HCT116 (cell line): ENCODE data around the gene CUBN. TPM values are rescaled to one million over a fixed set of nuclear protein-coding genes. Genes with fewer than 3 reads are reported as not detected.

ENCODE experiments used
- ATAC-seq: fragments of 200-7000 bp; cut with Tn5 transposase; 2 replicates; pipeline ENCODE4 v1.9.1; 2020; ENCODE audit warnings: mild to moderate bottlenecking, moderate library complexity
- BruUV-seq: library from RNA; stranded (reverse); fragments of 400-500 nt; replicated peaks from 2 replicates; lab custom pipeline; 2021; lab: Mats Ljungman, UMichigan
- CTCF ChIA-PET: fragments of 300-600 bp; sonication (Branson Sonifier 250); formaldehyde crosslinking; loops from one replicate; lab custom pipeline; 2021; ENCODE audit warnings: antibody characterized with exemption; lab: Charles Lee
- POLR2A ChIA-PET: fragments of 300-600, 350-600 bp; sonication (Branson Sonifier 250); formaldehyde crosslinking; loops from one replicate; lab custom pipeline; 2021; ENCODE audit warnings: antibody characterized with exemption; lab: Charles Lee
- RAD21 ChIA-PET, 2 experiments: fragments of 300-600 bp; sonication (Branson Sonifier 250); formaldehyde crosslinking; loops; one replicate each; lab custom pipeline; 2023; ENCODE audit warnings: low total read pairs in 2 of 2; ENCODE audit not compliant: uncharacterized antibody in 2 of 2, unreplicated experiment in 2 of 2, low non-redundant PET in 1 of 2; lab: Charles Lee
- DNase-seq: peaks from one replicate; pipeline ENCODE4 v3.0.0-alpha.2; 2010; ENCODE audit warnings: low read depth, low spot score
- H2AFZ ChIP-seq: fragments of 200-600 bp; shearing (Covaris generic), sonication (generic); 2 replicates; pipeline ENCODE4 v1.6.1; 2017; ENCODE audit warnings: low read depth, mixed run types, mixed read lengths, antibody characterized with exemption, low read length; ENCODE audit not compliant: poor library complexity, severe bottlenecking
- H3K27ac ChIP-seq: 2 replicates; pipeline ENCODE4 v1.5.1; 2012; ENCODE audit warnings: low read depth, low read length
- H3K27me3 ChIP-seq: fragments of 200-600 bp; sonication (generic); 2 replicates; pipeline ENCODE4 v1.6.1; 2016; ENCODE audit warnings: mixed run types, low read length, mixed read lengths; ENCODE audit not compliant: insufficient read depth
- H3K36me3 ChIP-seq, 2 experiments: fragments of 200-500 bp in 1 of 2; fragments of 200-600 bp in 1 of 2; sonication (Bioruptor generic) in 1 of 2; sonication (generic) in 1 of 2; 2 replicates each; pipeline versions ENCODE4 v1.5.1 to v1.6.1; 2014 to 2016; ENCODE audit warnings: low read length in 2 of 2, inconsistent platforms in 1 of 2, mixed read lengths in 1 of 2, mixed run types in 1 of 2; ENCODE audit not compliant: insufficient read depth in 2 of 2, control insufficient read depth in 1 of 2
- H3K4me1 ChIP-seq, 2 experiments: fragments of 200-600 bp in 1 of 2; sonication (generic) in 1 of 2; 2 replicates each; pipeline versions ENCODE4 v1.5.1 to v1.6.1; 2012 to 2017; ENCODE audit warnings: low read length in 2 of 2, inconsistent platforms in 1 of 2, mild to moderate bottlenecking in 1 of 2, mixed read lengths in 1 of 2, mixed run types in 1 of 2, moderate library complexity in 1 of 2; ENCODE audit not compliant: insufficient read depth in 2 of 2, control insufficient read depth in 1 of 2
- H3K4me2 ChIP-seq: fragments of 200-600 bp; sonication (generic); 2 replicates; pipeline ENCODE4 v1.6.1; 2017; ENCODE audit warnings: mixed run types, low read length, mixed read lengths
- H3K4me3 ChIP-seq, 2 experiments: fragments of 200-600 bp in 1 of 2; sonication (generic) in 1 of 2; replicated peaks in 1 of 2; 2 replicates each; pipeline ENCODE4 v1.5.1; 2011 to 2016; ENCODE audit warnings: low read length in 2 of 2, control low read depth in 1 of 2, low read depth in 1 of 2, mild to moderate bottlenecking in 1 of 2, mixed read lengths in 1 of 2, mixed run types in 1 of 2
- H3K79me2 ChIP-seq: fragments of 200-600 bp; sonication (generic); 2 replicates; pipeline ENCODE4 v1.6.1; 2017; ENCODE audit warnings: mild to moderate bottlenecking, mixed run types, low read length, moderate library complexity, mixed read lengths; ENCODE audit not compliant: insufficient read depth
- H3K9ac ChIP-seq: fragments of 200-600 bp; sonication (generic); 2 replicates; pipeline ENCODE4 v1.6.1; 2016; ENCODE audit warnings: low read length, mixed read lengths
- H3K9me2 ChIP-seq: fragments of 200-600 bp; sonication (generic), shearing (Covaris generic); 2 replicates; pipeline ENCODE4 v1.6.1; 2017; ENCODE audit warnings: mixed run types, mild to moderate bottlenecking, moderate library complexity; ENCODE audit not compliant: insufficient read depth
- H3K9me3 ChIP-seq, 2 experiments: fragments of 200-500 bp in 1 of 2; fragments of 200-600 bp in 1 of 2; sonication (Bioruptor generic) in 1 of 2; sonication (generic) in 1 of 2; 2 replicates each; pipeline ENCODE4 v1.6.1; 2014 to 2017; ENCODE audit warnings: low read length in 2 of 2, mixed read lengths in 2 of 2, inconsistent platforms in 1 of 2, low read depth in 1 of 2, mild to moderate bottlenecking in 1 of 2, mixed run types in 1 of 2, moderate library complexity in 1 of 2; ENCODE audit not compliant: control insufficient read depth in 1 of 2, insufficient read depth in 1 of 2
- H4K20me1 ChIP-seq: fragments of 200-600 bp; sonication (generic), shearing (Covaris generic); 2 replicates; pipeline ENCODE4 v1.6.1; 2017; ENCODE audit warnings: mixed run types, mild to moderate bottlenecking, moderate library complexity; ENCODE audit not compliant: insufficient read depth
- CEBPB ChIP-seq: IDR thresholded peaks from 2 replicates; pipeline ENCODE4 v1.6.1; 2012; ENCODE audit warnings: low read depth
- ELF1 ChIP-seq: IDR thresholded peaks from 2 replicates; pipeline ENCODE4 v1.6.1; 2012; ENCODE audit warnings: low read depth, borderline replicate concordance
- EZH2phosphoT487 ChIP-seq: fragments of 200-600 bp; IDR thresholded peaks from 2 replicates; pipeline ENCODE4 v1.6.1; 2018; ENCODE audit warnings: antibody characterized with exemption, borderline replicate concordance
- FOSL1 ChIP-seq: IDR thresholded peaks from 2 replicates; pipeline ENCODE4 v1.6.1; 2012; ENCODE audit warnings: low read depth
- MAX ChIP-seq: IDR thresholded peaks from 2 replicates; pipeline ENCODE4 v1.6.1; 2012
- POLR2AphosphoS5 ChIP-seq: IDR thresholded peaks from 2 replicates; pipeline ENCODE4 v1.6.1; 2011; ENCODE audit warnings: mild to moderate bottlenecking, low read depth, low read length, moderate library complexity
- REST ChIP-seq: IDR thresholded peaks from 2 replicates; pipeline ENCODE4 v1.6.1; 2012; ENCODE audit warnings: low read depth
- SRF ChIP-seq: IDR thresholded peaks from 2 replicates; pipeline ENCODE4 v1.6.1; 2012; ENCODE audit warnings: low read depth
- YY1 ChIP-seq: IDR thresholded peaks from 2 replicates; pipeline ENCODE4 v1.6.1; 2011; ENCODE audit warnings: low read length, low read depth, moderate library complexity, mild to moderate bottlenecking; ENCODE audit not compliant: insufficient replicate concordance; ENCODE audit errors: extremely low read depth
- ZBTB33 ChIP-seq: IDR thresholded peaks from 2 replicates; pipeline ENCODE4 v1.6.1; 2011; ENCODE audit warnings: mild to moderate bottlenecking, low read length, moderate library complexity; ENCODE audit not compliant: insufficient replicate concordance; ENCODE audit errors: extremely low read depth
- ZFX ChIP-seq: fragments of 450-650 bp; IDR thresholded peaks from 2 replicates; pipeline ENCODE4 v1.6.1; 2017
- ZNF274 ChIP-seq: fragments of 200-500 bp; sonication (Bioruptor generic); IDR thresholded peaks from 2 replicates; pipeline ENCODE4 v1.6.1; 2014; ENCODE audit warnings: mild to moderate bottlenecking, low read depth, low read length, inconsistent platforms
- intact Hi-C: fragments of 100-400 bp; cut with micrococcal nuclease; formaldehyde crosslinking; loops from 2 replicates; pipeline ENCODE4 v1.10.0; 2022
- total RNA-seq: library from RNA; stranded (reverse); gene quantifications from one replicate; pipeline ENCODE4 v1.2.1, GENCODE V29; 2021; ENCODE audit not compliant: unreplicated experiment

The CUBN gene
- total RNA-seq, 1 experiment from 2014 or later: 1.2 TPM

GRCh38 chr10:16887565-16887964, 242.0 kb downstream of the CUBN start:
- no peaks in the 10 kb centered on the region for H3K27me3 ChIP-seq
- H3K4me3 ChIP-seq: no peak overlapping the region
- ChIA-PET CTCF (no interaction called here), RAD21 (interaction anchor here in 1 of 2 experiments (0.6 kb wide), 1 partner anchor 240 kb away, joined by 4 read pairs; no protein-coding TSS in a partner anchor), POLR2A (no interaction called here)
- H3K4me1 ChIP-seq: peaks cover 10 to 24% of the 10 kb centered on the region in 2 experiments; a peak in 3 of 4 replicates
- no peaks in the 10 kb centered on the region for H3K9me3 ChIP-seq
- intact Hi-C loops: no loop called here
- DNase-seq (no peak), ATAC-seq (no peak)
- H3K27ac ChIP-seq: no peak overlapping the region
- no peak for TF ChIP-seq MAX
- TF ChIP-seq ZFX: no peak
- H3K4me2 ChIP-seq: no peak overlapping the region
- no peaks in the 10 kb centered on the region for H3K9me2 ChIP-seq
- H4K20me1 ChIP-seq: no peaks in the 10 kb centered on the region
- H3K9ac ChIP-seq: no peak overlapping the region
- H2AFZ ChIP-seq: peak overlapping the region; percentile 81
- BruUV-seq: no TSS peak
- no peaks in the 10 kb centered on the region for H3K79me2 ChIP-seq
- H3K36me3 ChIP-seq: no peaks in the 10 kb centered on the region

DNA sequence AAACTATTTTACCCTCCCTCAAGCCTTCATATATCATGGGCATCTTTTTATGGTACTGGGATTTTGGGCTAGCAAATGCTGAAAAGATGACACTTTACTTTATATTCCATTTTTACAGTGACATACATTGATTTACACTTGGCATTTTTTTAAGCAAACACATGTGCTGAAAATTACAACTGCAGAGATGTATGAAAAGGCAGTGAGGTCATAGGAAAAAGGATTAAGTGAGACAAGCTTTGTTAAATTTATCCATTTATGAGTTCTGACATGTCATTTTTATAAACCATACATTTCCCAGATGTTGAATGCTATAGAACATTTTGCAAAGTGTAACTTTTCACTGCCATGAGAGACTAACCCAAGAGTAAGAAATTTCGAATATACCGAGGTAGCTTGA, 243.6 kb downstream of the CUBN start:
- no peak overlapping the region for H2AFZ ChIP-seq
- no peaks in the 10 kb centered on the region for H3K79me2 ChIP-seq
- no peaks in the 10 kb centered on the region for H3K9me2 ChIP-seq
- POLR2A ChIA-PET: no interaction called here
- intact Hi-C loops: no loop called here
- no peaks in the 10 kb centered on the region for H3K9me3 ChIP-seq
- H3K27ac ChIP-seq: no peak overlapping the region
- no peak overlapping the region for H3K4me3 ChIP-seq
- H3K27me3 ChIP-seq: no peaks in the 10 kb centered on the region
- ATAC-seq (no peak), DNase-seq (no peak)
- no peaks in the 10 kb centered on the region for H3K36me3 ChIP-seq
- H3K9ac ChIP-seq: no peak overlapping the region
- CTCF ChIA-PET: no interaction called here
- BruUV-seq: no TSS peak
- no peak overlapping the region for H3K4me2 ChIP-seq
- peaks cover 1 to 10% of the 10 kb centered on the region in 2 experiments; a peak in 3 of 4 replicates for H3K4me1 ChIP-seq
- RAD21 ChIA-PET: no interaction called here
- no peaks in the 10 kb centered on the region for H4K20me1 ChIP-seq
- TF ChIP-seq POLR2AphosphoS5 (no peak), CEBPB (no peak), FOSL1 (no peak), MAX (no peak), EZH2phosphoT487 (no peak), ZNF274 (no peak), REST (no peak), ZBTB33 (no peak), SRF (no peak), YY1 (no peak), ELF1 (no peak)
